ENCODE results near the gene IMMP2L. TPM values are rescaled to one million over a fixed set of nuclear protein-coding genes. Genes with fewer than 3 reads are reported as not detected.

IMMP2L gene
- total RNA-seq, 4 donors from 2014 or later = 13.5 to 23.7 (median 18.3) TPM

DNA sequence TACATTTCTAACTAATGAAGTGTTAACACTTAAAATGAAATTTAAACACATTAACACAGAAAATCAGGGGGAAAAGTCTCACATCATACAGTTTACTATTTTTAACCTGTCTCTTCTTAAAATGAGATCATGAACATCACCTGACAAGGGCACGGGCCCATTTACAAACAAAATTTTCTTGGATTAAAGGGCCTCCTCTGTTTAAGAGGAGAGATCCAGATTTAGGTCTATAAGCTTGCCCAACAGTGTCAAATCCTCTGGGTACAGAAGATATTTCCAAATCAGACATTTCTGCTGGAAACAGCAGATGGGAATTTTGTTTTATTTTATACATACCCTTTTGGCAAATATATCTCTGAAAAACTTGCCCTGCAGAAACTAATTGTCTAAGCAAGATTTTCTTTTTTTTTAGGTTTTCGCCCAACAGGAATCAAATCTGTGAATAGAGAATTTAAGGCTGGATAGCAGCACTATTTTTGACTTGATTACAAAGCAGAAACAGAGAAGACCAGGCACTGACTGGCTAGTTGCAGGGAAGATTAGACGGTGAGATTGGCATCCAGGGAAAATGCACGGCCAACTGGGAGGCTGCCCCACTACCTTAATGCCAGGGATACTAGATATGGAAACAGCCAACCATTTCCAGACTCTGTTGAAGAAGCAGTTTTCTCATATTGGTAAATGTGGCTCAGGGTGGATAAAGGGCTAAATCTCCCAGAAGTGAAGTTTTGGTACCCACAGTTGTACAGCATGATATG lies 298.0 kb downstream of the IMMP2L start:
- H3K4me3 ChIP-seq = no peak overlapping the region
- H3K36me3 ChIP-seq = no peaks in the 10 kb centered on the region
- H3K4me1 ChIP-seq = peaks cover 0 to 28% (median 0%) of the 10 kb centered on the region in 4 donors
- DNase-seq (ENCODE audit: low spot score in 2 of 2) = no peak
- no peaks in the 10 kb centered on the region for H3K27me3 ChIP-seq
- H3K27ac ChIP-seq = peak overlapping the region in 1 of 4 donors; percentile 6
- no peak for TF ChIP-seq POLR2A (IDR thresholded peaks at IDR 0.05)
- TF ChIP-seq CTCF (IDR thresholded peaks at IDR 0.05) = no peak
- TF ChIP-seq EP300 (IDR thresholded peaks at IDR 0.05) = no peak
- H3K9me3 ChIP-seq = no peaks in the 10 kb centered on the region
- 80 to 86% methylated on average over 4 of the region's 4 CpGs for WGBS, 2 donors

- DNase-seq (ENCODE audit: low spot score in 2 of 2) = no peak
- H3K4me1 ChIP-seq = peaks cover 0 to 28% (median 0%) of the 10 kb centered on the region in 4 donors
- H3K27me3 ChIP-seq = no peaks in the 10 kb centered on the region
- no peak overlapping the region for H3K4me3 ChIP-seq
- TF ChIP-seq EP300 (IDR thresholded peaks at IDR 0.05) (no peak), POLR2A (IDR thresholded peaks at IDR 0.05) (no peak), CTCF (IDR thresholded peaks at IDR 0.05) (no peak)
- H3K9me3 ChIP-seq = no peaks in the 10 kb centered on the region
- H3K36me3 ChIP-seq = no peaks in the 10 kb centered on the region
- 82 to 91% methylated on average over 4 of the region's 4 CpGs for WGBS, 2 donors
- H3K27ac ChIP-seq = no peak overlapping the region
Measured at GRCh38 chr7:111262293-111263116, 299.8 kb downstream of the IMMP2L start.

DNA sequence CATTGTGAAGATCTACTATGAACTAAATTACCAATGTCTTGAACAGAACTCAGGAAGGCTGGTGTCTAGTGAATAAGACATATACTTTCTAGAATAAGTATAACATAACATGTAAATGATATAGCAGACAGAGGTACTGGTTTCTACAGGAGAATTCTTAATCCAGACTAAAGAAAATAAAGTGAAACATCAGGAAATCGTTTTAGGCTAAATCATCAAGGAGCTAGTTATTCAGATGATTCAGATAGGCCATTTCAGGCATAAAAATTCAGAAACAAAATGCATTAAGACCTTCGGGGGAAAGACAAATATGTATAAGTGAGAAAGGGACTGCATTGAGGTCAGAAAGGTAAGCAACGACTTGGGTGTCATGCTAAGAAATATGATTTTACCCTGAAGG lies 300.8 kb downstream of the IMMP2L start:
- Histone ChIP-seq H3K9me3 (no peaks in the 10 kb centered on the region), H3K4me1 (peaks cover 0 to 27% (median 0%) of the 10 kb centered on the region in 4 donors), H3K4me3 (no peak overlapping the region), H3K27ac (no peak overlapping the region), H3K27me3 (no peaks in the 10 kb centered on the region), H3K36me3 (no peaks in the 10 kb centered on the region)
- WGBS, 2 donors = 81 to 83% methylated on average over 3 of the region's 3 CpGs
- TF ChIP-seq EP300 (IDR thresholded peaks at IDR 0.05) = no peak
- no peak for TF ChIP-seq CTCF (IDR thresholded peaks at IDR 0.05)
- no peak for TF ChIP-seq POLR2A (IDR thresholded peaks at IDR 0.05)
- DNase-seq (ENCODE audit: low spot score in 2 of 2) = no peak

GRCh38 chr7:111259991-111260390 lies 302.3 kb downstream of the IMMP2L start:
- Histone ChIP-seq H3K27ac (no peak overlapping the region), H3K36me3 (no peaks in the 10 kb centered on the region), H3K4me3 (no peak overlapping the region), H3K27me3 (no peaks in the 10 kb centered on the region), H3K4me1 (peaks cover 0 to 19% (median 0%) of the 10 kb centered on the region in 4 donors), H3K9me3 (no peaks in the 10 kb centered on the region)
- no peak for TF ChIP-seq CTCF (IDR thresholded peaks at IDR 0.05)
- no peak for TF ChIP-seq EP300 (IDR thresholded peaks at IDR 0.05)
- no peak for TF ChIP-seq POLR2A (IDR thresholded peaks at IDR 0.05)
- 89 to 91% methylated on average over 4 of the region's 4 CpGs for WGBS, 2 donors
- no peak for DNase-seq (ENCODE audit: low spot score in 2 of 2)

DNA sequence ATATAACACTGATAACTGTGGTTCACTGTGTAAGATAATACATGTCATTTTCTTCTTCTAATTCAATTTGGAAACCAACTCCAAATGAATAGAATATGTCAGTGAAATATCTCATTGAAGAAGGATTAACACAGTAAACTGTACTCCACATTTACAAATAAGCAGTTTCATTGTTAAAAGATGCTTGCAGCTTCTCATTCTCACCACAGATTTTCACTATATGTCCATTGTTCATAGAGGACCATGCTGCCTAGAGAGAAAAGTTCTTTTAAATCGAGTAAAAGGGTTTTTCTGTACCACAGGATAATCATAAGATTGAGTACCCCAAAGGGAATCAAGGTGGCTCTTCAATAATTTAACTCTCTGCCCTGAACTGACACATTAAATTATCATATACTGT lies 305.9 kb downstream of the IMMP2L start:
- H3K27me3 ChIP-seq = no peaks in the 10 kb centered on the region
- no peak for DNase-seq (ENCODE audit: low spot score in 2 of 2)
- peaks cover 0 to 9% (median 0%) of the 10 kb centered on the region in 4 donors for H3K4me1 ChIP-seq
- H3K9me3 ChIP-seq = no peaks in the 10 kb centered on the region
- TF ChIP-seq POLR2A (IDR thresholded peaks at IDR 0.05) (no peak), EP300 (IDR thresholded peaks at IDR 0.05) (no peak), CTCF (IDR thresholded peaks at IDR 0.05) (no peak)
- no peak overlapping the region for H3K4me3 ChIP-seq
- 34 to 56% methylated on average over 1 of the region's 1 CpG for WGBS, 2 donors
- H3K36me3 ChIP-seq = no peaks in the 10 kb centered on the region
- H3K27ac ChIP-seq = no peak overlapping the region
